ENCODE measurements around the gene MIF4GD. TPM values are rescaled to one million over a fixed set of nuclear protein-coding genes. Genes with fewer than 3 reads are reported as not detected.

The MIF4GD gene
- total and polyA plus RNA-seq, 2 experiments from 2014 or later, result 11.3 to 15.9 TPM

GRCh38 chr17:75266316-75267152 is 4.5 kb downstream of the MIF4GD start (continued):
- TF ChIP-seq STAT1 (IDR thresholded peaks at IDR 0.05; ENCODE audit: unreplicated experiment), result no peak
- TF ChIP-seq ZNF114 (CRISPR knock-in tag; IDR thresholded peaks at IDR 0.05), result no peak
- TF ChIP-seq EZH2 (IDR thresholded peaks at IDR 0.05; ENCODE audit: low read depth, unreplicated experiment), result no peak
- TF ChIP-seq CREB1 (CRISPR knock-in tag; IDR thresholded peaks at IDR 0.05; ENCODE audit: low read depth), result no peak
- TF ChIP-seq NANOG (IDR thresholded peaks at IDR 0.05; ENCODE audit: borderline replicate concordance), result no peak
- TF ChIP-seq ETS1 (IDR thresholded peaks at IDR 0.05), result no peak
- TF ChIP-seq ZNF331 (CRISPR knock-in tag; IDR thresholded peaks at IDR 0.05; ENCODE audit: low read depth), result no peak

- Mint-ChIP-seq H3K27me3 (ENCODE audit: insufficient read depth, low read depth, poor library complexity) (peaks cover 14% of the 10 kb centered on the region), H3K4me1 (peaks cover 30% of the 10 kb centered on the region), H3K4me3 (no peak overlapping the region), H3K9me3 (no peaks in the 10 kb centered on the region), H3K27ac (no peak overlapping the region), H3K36me3 (ENCODE audit: low read depth) (peaks cover 51% of the 10 kb centered on the region; the same call in 2 of the 3 replicates)
- Histone ChIP-seq H3K9me2 (ENCODE audit: insufficient read depth) (no peaks in the 10 kb centered on the region), H3K4me1 (ENCODE audit: insufficient read depth) (peaks cover 11% of the 10 kb centered on the region), H3K4me2 (no peak overlapping the region), H3K4me3 (no peak overlapping the region), H4K20me1 (replicated peaks; ENCODE audit: insufficient read depth) (peaks cover 1% of the 10 kb centered on the region), H2AFZ (no peak overlapping the region), H3K36me3 (ENCODE audit: insufficient read depth) (peaks cover 19% of the 10 kb centered on the region), H3K27ac (ENCODE audit: low read depth) (no peak overlapping the region), H3K79me2 (replicated peaks; ENCODE audit: insufficient read depth) (peaks cover 32% of the 10 kb centered on the region), H3F3A (replicated peaks; ENCODE audit: low read depth) (peaks cover 49% of the 10 kb centered on the region), H3K27me3 (ENCODE audit: insufficient read depth) (no peaks in the 10 kb centered on the region)
- no peak for ATAC-seq
- DNase-seq (ENCODE audit: low spot score), result no peak
- TF ChIP-seq STAT1 (IDR thresholded peaks at IDR 0.05; ENCODE audit: unreplicated experiment), result no peak
- TF ChIP-seq CTCF (conservative IDR thresholded peaks at IDR 0.05; ENCODE audit: low read depth in 2 of 2), result no peak
- TF ChIP-seq REST (IDR thresholded peaks at IDR 0.05; ENCODE audit: unreplicated experiment), result no peak
- no peak for TF ChIP-seq ZNF114 (CRISPR knock-in tag; IDR thresholded peaks at IDR 0.05)
- TF ChIP-seq POLR2AphosphoS5 (IDR thresholded peaks at IDR 0.05; ENCODE audit: low read depth), result no peak
- no peak for TF ChIP-seq EZH2phosphoT487 (IDR thresholded peaks at IDR 0.05; ENCODE audit: unreplicated experiment)
- no peak for TF ChIP-seq ETS1 (IDR thresholded peaks at IDR 0.05)
- TF ChIP-seq CREB1 (CRISPR knock-in tag; IDR thresholded peaks at IDR 0.05; ENCODE audit: low read depth), result no peak
Measured at GRCh38 chr17:75265614-75266315, 5.3 kb downstream of the MIF4GD start.
